SK-N-SH treated with all-trans-retinoic acid at 6 μM for 48 hours (cell line): ENCODE results near the gene EDA2R.

Experiments
- ATAC-seq: fragments of 200-7000 bp; cut with Tn5 transposase; 3 replicates; pipeline ENCODE4 v1.9.1; 2020; ENCODE audit warnings: mild to moderate bottlenecking, moderate library complexity
- ESRRG ChIP-seq: fragments of 250-450 bp; sonication (Bioruptor Pico); IDR thresholded peaks from 2 replicates; pipeline ENCODE4 v1.6.1; 2021; ENCODE audit warnings: mild to moderate bottlenecking
- GLIS3 ChIP-seq: fragments of 250-450 bp; sonication (Bioruptor Pico); IDR thresholded peaks from 2 replicates; pipeline ENCODE4 v1.5.0; 2020; ENCODE audit warnings: mild to moderate bottlenecking, moderate library complexity
- PPARA ChIP-seq: fragments of 250-450 bp; sonication (Bioruptor Pico); IDR thresholded peaks from 2 replicates; pipeline ENCODE4 v1.5.0; 2020; ENCODE audit warnings: mild to moderate bottlenecking, borderline replicate concordance
- SNAI2 ChIP-seq: fragments of 250-450 bp; sonication (Bioruptor Pico); IDR thresholded peaks from 2 replicates; pipeline ENCODE4 v1.5.0; 2020; ENCODE audit warnings: mild to moderate bottlenecking, moderate library complexity
- TCF4 ChIP-seq: fragments of 250-450 bp; sonication (Bioruptor Pico); IDR thresholded peaks from 2 replicates; pipeline ENCODE4 v1.8.0; 2021; ENCODE audit warnings: mild to moderate bottlenecking, moderate library complexity, borderline replicate concordance
- ZC3H10 ChIP-seq: fragments of 250-450 bp; sonication (Bioruptor Pico); IDR thresholded peaks from 2 replicates; pipeline ENCODE4 v1.5.1; 2021; ENCODE audit warnings: mild to moderate bottlenecking, moderate library complexity
- ZNF565 ChIP-seq: fragments of 450-650 bp; formaldehyde crosslinking; conservative IDR thresholded peaks from 2 replicates; pipeline ENCODE4 v1.5.0; 2020; ENCODE audit warnings: low read depth, mild to moderate bottlenecking, moderate library complexity
- ZNF70 ChIP-seq: fragments of 450-650 bp; formaldehyde crosslinking; IDR thresholded peaks from 2 replicates; pipeline ENCODE4 v1.5.0; 2020; ENCODE audit warnings: mild to moderate bottlenecking, moderate library complexity
- ZNF8 ChIP-seq: fragments of 450-650 bp; formaldehyde crosslinking; IDR thresholded peaks from 2 replicates; pipeline ENCODE4 v1.5.0; 2020; ENCODE audit warnings: mild to moderate bottlenecking, moderate library complexity
- TF ChIP-seq, protein P1 (sequence below): fragments of 250-450 bp; sonication (Bioruptor Pico); IDR thresholded peaks from 2 replicates; pipeline ENCODE4 v1.5.1; 2020; ENCODE audit warnings: low read depth, mild to moderate bottlenecking, moderate library complexity
- TF ChIP-seq, protein P2 (sequence below): fragments of 250-450 bp; sonication (Bioruptor Pico); IDR thresholded peaks from 2 replicates; pipeline ENCODE4 v1.5.0; 2020; ENCODE audit warnings: mild to moderate bottlenecking, moderate library complexity
- TF ChIP-seq, protein P3 (sequence below): fragments of 250-450 bp; sonication (Bioruptor Pico); IDR thresholded peaks from 2 replicates; pipeline ENCODE4 v1.8.0; 2021; ENCODE audit warnings: low read depth, mild to moderate bottlenecking, moderate library complexity, borderline replicate concordance

EDA2R gene

DNA sequence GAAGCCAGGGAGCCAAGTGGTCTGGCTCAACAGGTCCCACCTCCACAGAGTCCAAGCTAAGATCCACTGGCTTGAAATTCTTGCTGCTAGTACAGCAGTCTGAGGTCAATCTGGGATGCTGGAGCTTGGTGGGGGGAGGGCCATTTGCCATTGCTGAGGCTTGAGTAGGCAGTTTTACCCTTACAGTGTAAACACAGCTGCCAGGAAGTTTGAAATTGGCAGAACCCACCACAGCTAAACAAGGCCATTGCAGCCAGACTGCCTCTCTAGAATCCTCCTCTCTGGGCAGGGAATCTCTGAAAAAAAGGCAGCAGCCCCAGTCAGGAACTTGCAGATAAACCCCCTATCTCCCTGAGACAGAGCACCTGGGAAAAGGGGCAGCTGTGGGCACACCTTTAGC, 84.9 kb downstream of the EDA2R start:
- no peak for ATAC-seq
- TF ChIP-seq PPARA (CRISPR knock-in tag) (no peak), ZNF8 (no peak), ESRRG (no peak)

DNA sequence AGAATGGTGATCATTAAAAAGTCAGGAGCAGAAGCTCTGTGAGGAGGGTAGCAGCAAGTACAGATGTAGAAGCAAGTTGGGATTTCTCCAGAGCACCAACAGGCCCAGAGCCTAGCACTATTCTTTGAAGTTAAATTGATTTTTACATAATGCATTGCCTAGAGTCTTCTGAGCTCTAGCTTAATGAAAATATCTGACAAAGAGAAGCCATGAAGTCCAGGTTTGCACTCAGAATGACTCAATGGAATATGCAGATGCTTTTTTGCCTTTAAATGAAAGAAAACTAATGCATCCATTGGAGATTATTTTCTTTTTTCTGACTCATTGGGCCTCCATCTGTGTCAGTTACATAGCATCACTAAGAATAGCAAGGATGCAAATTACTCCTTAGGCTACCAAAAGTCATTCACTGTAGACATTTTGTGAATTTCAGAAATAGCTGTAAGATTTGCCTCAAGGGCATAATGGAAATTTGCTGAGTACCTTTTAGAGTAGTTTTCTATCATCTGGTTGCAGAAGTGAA, 91.0 kb downstream of the EDA2R start:
- TF ChIP-seq GLIS3 (CRISPR knock-in tag) (no peak), ZC3H10 (CRISPR knock-in tag) (no peak), TCF4 (CRISPR knock-in tag) (no peak), ESRRG (no peak), PPARA (CRISPR knock-in tag) (no peak), ZNF70 (CRISPR knock-in tag) (no peak), ZNF565 (no peak), SNAI2 (CRISPR knock-in tag) (no peak)
- TF ChIP-seq, protein P1, sequence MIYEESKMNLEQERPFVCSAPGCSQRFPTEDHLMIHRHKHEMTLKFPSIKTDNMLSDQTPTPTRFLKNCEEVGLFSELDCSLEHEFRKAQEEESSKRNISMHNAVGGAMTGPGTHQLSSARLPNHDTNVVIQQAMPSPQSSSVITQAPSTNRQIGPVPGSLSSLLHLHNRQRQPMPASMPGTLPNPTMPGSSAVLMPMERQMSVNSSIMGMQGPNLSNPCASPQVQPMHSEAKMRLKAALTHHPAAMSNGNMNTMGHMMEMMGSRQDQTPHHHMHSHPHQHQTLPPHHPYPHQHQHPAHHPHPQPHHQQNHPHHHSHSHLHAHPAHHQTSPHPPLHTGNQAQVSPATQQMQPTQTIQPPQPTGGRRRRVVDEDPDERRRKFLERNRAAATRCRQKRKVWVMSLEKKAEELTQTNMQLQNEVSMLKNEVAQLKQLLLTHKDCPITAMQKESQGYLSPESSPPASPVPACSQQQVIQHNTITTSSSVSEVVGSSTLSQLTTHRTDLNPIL (CRISPR knock-in tag), result no peak
- TF ChIP-seq, protein P2, sequence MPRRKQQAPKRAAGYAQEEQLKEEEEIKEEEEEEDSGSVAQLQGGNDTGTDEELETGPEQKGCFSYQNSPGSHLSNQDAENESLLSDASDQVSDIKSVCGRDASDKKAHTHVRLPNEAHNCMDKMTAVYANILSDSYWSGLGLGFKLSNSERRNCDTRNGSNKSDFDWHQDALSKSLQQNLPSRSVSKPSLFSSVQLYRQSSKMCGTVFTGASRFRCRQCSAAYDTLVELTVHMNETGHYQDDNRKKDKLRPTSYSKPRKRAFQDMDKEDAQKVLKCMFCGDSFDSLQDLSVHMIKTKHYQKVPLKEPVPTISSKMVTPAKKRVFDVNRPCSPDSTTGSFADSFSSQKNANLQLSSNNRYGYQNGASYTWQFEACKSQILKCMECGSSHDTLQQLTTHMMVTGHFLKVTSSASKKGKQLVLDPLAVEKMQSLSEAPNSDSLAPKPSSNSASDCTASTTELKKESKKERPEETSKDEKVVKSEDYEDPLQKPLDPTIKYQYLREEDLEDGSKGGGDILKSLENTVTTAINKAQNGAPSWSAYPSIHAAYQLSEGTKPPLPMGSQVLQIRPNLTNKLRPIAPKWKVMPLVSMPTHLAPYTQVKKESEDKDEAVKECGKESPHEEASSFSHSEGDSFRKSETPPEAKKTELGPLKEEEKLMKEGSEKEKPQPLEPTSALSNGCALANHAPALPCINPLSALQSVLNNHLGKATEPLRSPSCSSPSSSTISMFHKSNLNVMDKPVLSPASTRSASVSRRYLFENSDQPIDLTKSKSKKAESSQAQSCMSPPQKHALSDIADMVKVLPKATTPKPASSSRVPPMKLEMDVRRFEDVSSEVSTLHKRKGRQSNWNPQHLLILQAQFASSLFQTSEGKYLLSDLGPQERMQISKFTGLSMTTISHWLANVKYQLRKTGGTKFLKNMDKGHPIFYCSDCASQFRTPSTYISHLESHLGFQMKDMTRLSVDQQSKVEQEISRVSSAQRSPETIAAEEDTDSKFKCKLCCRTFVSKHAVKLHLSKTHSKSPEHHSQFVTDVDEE, result no peak
- TF ChIP-seq, protein P3, sequence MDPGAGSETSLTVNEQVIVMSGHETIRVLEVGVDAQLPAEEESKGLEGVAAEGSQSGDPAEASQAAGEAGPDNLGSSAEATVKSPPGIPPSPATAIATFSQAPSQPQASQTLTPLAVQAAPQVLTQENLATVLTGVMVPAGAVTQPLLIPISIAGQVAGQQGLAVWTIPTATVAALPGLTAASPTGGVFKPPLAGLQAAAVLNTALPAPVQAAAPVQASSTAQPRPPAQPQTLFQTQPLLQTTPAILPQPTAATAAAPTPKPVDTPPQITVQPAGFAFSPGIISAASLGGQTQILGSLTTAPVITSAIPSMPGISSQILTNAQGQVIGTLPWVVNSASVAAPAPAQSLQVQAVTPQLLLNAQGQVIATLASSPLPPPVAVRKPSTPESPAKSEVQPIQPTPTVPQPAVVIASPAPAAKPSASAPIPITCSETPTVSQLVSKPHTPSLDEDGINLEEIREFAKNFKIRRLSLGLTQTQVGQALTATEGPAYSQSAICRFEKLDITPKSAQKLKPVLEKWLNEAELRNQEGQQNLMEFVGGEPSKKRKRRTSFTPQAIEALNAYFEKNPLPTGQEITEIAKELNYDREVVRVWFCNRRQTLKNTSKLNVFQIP (CRISPR knock-in tag), result no peak
- TF ChIP-seq, all 23 proteins: peak for 0
- no peak for ATAC-seq
